Stimulated activated CD8-positive, alpha-beta memory T cell treated with anti-CD3 and anti-CD28 coated beads, Interleukin-4, amount 100 ng/mL, for 4 hours (primary cell): ENCODE results near the gene IL26.

Experiments
- DNase-seq, 2 donors: peaks; one replicate each; pipeline ENCODE4 v3.0.0-alpha.2; 2020; ENCODE audit warnings: low read depth in 2 of 2, low spot score in 1 of 2

The IL26 gene, protein sequence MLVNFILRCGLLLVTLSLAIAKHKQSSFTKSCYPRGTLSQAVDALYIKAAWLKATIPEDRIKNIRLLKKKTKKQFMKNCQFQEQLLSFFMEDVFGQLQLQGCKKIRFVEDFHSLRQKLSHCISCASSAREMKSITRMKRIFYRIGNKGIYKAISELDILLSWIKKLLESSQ

DNA sequence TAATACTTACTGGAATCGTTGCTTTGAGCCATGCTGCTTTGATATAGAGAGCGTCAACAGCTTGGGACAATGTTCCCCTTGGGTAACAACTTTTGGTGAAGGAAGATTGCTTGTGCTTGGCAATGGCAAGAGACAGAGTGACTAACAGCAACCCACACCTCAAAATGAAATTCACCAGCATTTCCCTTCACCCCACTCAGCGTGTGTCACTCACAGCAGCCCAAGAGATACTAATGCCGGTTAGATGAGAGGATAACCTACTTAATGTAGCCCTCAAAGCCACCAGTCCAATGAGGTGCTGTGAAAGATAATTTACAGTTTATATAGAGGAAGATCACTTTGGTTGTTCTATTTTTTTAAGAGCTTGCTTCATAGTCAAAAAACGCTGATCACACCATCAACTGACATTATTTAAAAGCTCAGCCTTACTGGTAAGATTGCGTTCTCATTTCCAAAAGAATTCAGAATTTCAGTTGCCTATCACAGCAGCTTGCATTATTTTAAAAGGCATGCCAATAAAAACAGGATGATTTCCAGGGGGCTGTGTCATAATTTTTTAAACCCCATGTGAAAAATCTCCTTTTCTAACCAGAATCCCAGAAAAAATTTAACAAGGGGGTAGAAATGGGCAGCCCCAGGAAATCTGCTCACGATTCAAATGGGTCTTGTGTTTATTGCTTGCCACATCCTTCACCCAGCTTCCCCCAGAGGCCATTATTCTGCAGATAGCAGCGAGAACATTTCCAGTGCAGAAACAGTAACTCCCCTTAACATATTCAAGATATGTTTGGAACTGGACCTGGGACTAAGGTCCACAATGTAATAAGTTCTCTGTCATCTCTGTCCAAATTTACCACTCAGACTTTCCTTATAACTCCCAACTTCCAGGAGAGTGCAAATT, at the start of gene IL26:
Gene IL26 (minus strand): TSS at position 235 of the 901 bp plus-strand sequence. CDS start 54 bp downstream, at position 181.
- DNase-seq = no peak

DNA sequence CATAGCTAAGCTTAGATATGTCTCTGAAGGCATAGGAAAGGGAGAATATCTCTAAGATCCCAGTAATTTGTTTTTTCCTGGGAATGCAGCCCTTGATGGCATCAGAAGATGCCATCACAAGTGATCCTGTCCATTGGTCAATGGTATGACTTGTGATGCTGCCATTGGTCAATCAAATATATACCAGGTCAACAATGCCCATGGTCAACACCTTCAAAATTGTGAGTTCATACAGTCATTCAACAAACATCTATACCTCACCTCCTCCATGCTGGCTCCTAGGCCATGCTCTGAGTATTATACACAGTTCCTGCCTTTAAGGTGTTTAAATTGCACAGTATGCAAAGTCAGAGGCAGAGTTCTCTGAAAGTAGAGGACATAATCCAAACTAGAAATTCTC, 47.1 kb upstream of the IL26 start:
- no peak for DNase-seq

DNA sequence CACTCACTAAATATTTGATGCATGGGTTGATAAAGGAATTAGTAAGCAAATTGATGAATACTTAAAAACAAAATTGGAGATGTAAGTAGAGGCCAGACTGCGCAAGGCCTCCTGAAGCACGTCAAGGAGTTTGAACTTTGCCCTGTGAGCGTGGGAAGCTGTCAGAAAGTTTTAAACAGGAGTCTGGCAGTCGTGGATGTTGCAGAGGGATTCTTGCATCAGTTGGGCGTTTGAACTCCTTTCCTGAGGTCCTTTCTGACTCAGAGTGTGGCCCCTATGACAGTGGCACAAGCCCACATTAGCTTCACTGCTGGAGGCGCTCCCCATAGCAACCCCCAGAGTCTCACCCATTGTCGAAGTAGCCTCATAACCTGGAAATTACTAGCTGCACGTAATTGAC, 45.7 kb upstream of the IL26 start:
- no peak for DNase-seq

DNA sequence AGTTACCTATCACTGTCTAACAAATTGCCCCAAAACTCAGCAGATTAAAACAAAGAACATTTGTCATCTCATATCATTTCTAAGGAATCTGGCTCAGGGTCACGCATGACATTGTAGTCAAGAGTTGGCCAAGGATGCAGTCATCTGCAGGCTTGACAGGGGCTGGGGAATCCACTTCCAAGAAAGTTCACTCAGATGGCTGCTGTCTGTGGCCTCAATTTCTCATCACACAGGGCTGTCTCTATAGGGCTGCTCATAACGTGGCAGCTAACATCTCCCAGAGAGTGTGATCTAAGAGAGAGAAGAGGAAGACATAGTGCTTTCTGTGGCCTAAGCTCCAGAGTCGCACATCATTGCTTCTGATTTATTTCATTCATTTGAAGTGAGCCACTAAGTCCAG, 44.7 kb upstream of the IL26 start:
- DNase-seq = no peak

DNA sequence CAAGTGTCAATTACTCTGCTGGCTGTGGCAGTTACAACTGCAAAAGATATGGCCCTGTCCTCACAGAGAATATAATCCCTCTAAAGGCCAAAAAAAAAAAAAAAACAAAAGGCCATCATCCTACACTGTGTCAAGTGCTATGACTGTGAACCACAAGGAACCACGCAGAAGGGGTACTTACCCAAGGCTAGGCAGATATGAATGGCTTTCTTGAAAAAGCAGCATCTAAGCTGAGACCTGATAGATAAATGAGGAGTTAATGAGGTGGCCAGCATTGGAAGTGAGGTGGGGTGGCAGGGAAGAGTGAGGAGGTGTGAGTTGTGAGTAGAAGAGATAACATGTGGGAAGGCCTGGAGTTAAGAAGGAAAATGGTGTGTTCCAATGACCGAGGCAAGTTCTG, 44.2 kb upstream of the IL26 start:
- no peak for DNase-seq

DNA sequence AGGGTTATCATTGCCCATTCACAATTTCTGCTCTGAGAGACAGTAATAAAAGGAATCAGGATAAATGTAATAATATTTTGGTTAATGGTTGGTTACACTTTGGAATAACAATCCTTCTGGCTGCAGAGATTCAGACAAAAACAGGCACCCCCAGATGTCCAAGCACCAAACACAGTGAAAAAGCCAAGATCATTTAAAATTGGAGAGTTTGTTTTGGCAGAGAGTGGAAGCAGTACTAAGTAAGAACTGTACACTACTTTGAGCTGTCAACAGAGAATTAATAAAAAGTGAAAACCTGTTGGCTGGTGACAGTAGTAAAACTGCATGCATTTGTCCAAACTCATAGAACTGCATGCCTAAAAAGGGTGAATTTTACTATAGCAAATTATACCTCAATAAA, 43.4 kb upstream of the IL26 start:
- no peak for DNase-seq

DNA sequence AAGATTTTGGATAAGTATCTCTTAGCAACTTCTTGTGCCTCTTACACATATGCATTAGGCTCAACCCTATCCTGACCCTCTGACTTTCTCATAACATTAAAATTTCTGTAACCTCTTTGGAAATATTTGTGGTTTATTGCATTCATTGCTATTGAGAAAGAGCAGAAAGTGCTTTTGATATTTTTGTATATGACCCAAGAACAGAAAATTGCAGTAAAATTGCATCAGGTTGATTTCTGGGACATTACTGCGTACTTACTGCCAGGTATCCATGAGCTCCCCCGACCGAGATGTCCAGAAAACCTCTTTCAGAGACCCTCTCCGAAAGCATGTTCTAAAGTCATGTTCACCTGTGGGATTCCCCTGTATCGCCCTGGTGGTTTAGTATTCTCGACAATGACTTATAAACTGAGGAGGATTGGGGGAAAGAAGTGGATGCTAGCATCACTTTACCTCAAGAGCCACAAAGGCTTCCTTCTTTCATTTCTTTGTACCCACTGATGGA, 42.3 kb upstream of the IL26 start:
- DNase-seq = no peak

DNA sequence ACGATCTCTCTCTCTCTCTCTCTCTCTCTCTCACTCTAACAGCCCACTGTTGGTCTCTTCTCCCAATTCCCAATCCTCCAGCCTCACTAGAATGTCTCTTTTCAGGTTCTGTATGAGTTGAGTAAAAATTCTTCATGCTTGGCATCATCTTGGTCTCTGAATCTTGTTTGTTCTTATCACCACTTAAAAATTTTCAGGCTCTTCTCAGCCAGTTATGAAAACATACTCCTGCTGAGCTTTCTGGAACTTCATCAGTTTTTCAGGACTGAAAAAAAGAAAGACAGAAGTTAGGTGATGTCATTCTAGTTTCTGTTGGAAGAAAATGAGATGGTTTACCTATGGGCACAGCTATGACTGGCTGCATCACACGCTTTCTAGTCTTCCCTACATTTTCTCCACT, 39.2 kb upstream of the IL26 start:
- DNase-seq = no peak

DNA sequence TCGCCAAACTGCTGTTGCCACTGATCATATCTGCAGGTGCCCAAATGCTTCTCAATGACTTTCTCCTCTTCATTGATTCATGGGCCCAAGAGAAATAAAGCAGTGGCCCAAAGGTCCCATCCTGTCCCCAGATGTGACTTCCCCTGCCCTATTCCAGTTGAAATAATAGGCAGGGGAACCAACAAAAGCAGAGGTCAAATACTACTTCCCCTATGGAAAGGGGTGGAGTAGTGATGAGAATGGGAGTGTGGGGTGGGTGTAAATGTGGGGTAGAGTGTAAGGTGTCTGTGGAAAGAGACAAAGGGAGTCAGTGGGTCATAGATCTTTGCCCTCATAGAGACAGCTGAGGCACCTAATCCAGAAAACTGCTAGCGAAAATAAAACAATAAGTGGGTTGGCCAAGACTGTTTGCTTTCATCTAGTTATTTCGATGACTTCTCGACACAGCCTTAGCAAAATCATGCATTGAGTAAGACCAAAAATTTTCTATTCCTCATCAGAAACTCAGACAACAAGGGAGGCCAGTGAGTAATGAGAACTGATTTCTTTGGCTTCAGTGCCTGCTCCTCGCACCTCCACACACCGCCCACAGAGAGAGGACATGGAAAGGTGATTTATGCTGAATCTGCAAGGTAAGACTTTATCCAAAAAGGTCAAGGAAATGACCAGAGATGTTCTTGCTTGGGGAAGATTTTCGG, 38.7 kb upstream of the IL26 start:
- DNase-seq = no peak

DNA sequence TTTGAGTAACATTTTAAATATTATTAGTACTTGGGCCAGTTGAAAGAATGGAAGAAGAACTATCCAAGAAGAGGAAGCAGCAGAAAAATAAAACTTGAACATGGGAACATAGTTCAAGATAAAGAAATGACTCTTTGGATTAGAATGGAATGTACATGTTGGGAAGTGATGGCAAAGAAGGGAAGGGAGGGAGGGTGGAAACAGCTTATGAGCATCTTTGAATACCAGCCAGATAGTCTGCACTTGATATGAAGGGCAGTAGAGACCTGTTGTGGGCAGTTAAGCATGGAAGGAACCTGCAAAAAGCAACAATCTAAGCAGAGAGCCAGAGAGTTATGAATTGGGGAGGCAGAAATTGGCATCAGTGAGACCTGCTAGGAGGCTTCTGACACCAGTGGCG, 37.8 kb upstream of the IL26 start:
- no peak for DNase-seq

DNA sequence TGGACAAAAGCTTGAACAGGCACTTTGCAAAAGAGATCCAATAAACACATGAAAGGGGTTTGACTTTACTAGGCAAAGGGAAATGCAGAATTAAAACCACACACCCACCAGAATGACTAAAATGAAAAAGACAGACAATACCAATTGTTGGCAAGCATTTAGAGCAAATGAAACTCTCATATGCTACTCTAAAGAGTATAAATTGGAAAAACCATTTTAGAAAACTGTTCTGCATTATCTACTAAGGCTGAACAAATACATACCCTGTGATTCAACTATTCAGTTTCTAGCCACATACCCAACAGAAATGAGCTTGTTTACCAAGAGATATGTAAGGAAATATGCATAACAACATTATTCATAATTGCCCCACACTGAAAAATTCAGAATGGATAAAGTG, 36.3 kb upstream of the IL26 start:
- DNase-seq = no peak

DNA sequence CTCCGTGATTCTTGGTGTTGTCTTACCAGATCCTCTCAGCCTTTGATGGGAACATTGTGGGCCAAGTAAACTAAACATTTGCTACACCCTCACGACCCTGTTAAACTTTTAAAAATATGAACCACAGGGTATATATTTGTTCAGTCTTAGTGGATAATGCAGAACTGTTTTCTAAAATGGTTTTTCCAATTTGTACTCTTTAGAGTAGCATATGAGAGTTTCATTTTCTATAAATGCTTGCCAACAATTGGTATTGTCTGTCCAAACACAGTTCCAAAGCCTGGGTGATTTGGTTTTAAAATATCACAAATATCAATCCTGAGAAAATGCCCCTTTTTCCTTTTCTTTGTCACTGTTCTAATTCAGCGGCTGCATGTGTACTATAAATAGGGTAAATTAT, 34.5 kb upstream of the IL26 start:
- no peak for DNase-seq

DNA sequence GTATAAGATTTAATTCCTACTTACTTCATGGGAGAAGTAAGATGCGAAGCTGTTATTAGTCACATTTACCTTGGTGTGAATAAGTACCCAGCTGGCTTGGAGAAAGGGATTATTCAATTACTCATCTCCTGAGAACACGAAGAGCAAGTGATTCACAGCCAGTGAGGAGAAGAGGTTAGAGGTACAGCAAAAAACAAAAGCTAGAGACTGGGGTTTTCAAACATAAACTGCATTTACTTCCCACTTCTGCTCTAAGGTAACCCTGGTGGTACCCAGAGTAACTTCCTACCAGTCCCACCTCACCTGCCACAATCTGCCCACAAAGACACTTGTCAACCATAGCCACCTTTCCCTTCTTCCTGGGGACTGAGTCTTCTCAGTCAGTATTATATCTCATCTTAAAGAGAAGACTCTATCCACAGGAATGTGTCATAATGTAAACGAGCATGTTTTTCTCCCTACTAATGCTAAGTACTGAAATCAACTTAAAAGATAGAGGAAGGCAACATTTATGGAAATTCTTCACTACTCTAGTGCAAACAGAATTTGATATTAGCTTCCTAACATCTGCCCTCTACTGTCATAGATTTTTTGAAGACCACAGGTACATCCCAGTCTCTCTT, 33.8 kb upstream of the IL26 start:
- no peak for DNase-seq

DNA sequence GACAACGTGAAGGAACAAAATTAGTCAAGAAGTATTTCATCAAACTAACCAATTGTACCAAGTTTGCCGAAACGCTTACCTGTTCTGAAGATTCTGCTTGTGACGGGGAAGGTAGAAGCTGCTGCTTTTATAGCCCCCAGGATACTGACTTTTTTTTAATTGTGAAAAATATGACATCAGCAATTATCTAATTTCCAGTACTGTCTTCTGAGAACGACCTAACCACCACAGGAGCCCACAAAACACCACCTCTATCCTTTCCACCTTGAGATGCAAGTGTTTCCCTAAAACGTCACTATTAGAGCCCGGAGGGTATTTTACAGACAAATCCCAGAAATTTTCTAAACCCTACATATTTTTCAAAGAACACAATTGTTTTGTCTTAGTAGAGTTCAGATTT, 27.9 kb upstream of the IL26 start, which contains the start of gene IL22:
Gene IL22 (minus strand): TSS at position 101 of the 400 bp plus-strand sequence. CDS start 156 bp downstream, outside the sequence.
- DNase-seq = no peak

DNA sequence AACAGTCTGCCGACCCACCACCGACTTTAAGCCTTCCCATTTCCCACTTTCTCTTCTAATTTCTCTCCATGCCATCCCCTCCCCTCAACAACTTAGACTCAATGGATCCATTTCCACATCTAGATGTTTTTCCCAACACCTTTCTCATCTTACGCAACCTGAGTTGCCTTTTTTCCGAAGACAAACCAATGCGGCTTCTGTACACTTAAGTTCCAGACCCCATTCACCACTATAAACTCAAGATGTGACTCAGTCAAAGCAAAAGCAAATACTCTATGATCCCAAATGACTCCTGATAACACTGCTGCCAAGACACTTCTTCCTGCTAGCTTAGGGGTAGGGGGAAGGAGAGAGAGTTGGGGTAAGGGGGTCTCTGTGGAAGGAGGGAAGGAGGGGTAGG, 26.5 kb upstream of the IL26 start:
- DNase-seq = no peak

DNA sequence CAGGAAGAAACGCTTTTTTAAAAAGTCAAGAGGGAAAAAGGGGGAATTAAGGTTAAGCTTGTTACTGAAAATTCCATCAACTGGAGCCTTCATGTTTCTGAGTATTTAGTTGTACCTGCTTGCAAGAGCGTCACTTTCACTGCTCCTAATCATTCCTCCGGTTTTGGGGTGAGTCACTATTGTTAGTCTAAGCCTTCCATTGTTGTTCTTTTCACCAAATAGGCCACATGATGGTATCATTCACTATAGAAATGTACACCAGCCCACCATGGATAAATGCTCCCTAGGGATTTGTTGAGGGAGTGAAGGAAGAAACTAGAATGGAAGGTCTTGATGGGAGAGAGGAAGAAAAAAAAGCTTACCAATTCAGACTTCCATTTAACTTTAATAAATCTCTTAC, 24.8 kb upstream of the IL26 start:
- no peak for DNase-seq

DNA sequence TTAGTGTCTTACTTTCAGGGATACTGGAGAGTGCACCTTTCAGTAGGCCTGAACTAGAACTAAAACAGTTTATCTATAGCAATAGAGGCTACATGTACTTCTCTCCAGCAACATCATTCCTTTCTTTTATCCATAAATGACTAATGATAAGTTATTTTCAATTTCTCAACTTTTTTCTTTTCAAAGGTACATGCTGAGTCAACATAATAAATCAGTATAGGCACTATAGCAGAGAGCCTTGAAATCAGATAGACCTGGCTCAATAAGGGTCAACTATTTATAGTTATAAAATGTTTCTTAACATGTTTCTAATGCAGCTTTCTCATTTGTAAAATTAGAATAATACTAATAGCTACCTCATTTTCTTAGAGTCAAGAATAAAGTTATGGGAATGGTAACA, 22.2 kb upstream of the IL26 start:
- DNase-seq = no peak

DNA sequence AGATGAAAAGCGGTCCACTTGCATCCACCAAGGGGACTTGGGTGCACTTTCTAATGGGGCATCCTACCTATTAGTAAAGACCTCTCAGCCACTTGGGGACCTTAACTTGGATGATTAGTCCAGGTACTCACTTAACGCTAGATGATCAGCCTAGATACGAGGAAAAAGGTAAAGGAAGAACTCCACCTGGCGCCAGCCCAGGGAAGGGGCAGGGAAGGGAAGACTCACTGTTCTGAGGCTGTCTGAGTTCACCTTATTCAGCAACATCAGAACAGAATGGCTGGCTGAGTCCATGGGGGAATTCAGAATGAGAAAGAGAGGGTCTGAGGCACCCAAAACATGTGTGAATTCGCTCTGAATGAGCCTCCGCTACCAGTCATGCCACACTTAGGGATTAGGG, 20.7 kb upstream of the IL26 start:
- DNase-seq = no peak

DNA sequence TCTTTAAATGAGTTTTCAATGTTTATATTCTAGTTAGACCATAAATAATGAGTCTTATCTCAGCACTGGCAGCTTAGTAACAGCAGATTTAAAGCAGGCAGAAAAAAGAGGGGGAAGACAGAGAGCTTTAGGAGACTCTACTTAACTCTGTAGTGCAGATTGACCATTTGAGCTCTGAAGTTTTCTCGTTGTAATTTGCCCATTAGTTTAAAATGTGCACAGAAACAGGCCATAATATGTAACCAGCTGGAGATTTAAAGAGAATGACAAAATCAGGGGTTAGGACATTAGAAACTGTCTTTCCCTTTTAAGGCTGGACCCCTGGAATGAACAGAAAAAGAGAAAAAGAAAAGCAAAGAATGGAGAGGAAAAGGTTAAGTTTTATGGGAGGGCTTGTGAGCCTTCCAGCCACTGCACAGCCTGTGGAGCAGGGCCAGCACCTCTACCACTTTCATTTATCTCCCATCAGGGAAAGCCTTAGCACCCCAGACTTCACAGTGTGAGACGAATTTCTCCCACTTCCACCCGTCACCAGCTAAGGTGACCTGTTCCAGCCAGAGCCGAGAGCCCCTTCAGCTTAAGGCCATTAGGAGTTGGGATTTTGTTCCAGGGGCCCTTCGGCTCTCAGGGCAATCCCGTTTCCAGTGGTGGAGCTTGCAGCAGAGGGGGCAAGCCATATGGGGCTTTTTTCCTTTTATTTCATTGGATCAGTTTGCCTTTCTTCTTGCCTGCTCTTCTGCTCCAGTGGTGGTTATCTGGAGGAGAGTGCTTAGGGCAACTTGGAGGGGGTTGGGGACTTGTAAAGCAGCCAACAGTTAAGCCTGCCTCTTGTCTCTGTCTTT, 19.8 kb upstream of the IL26 start:
- DNase-seq = no peak

DNA sequence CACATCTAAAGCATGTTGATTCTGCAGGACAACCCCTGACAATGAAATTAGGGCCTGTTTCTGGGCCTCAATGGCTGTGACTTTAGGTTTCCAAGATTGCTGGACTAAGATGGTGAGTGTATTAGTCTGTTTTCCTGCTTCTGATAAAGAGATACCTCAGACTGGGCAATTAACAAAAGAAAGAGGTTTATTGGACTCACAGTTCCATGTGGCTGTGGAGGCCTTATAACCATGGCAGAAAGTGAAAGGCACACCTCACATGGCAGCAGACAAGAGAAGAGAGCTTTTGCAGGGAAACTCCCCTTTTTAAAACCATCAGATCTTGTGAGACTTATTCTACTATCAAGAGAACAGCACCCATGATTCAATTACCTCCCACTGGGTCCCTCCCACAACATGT, 17.2 kb upstream of the IL26 start:
- DNase-seq = no peak

DNA sequence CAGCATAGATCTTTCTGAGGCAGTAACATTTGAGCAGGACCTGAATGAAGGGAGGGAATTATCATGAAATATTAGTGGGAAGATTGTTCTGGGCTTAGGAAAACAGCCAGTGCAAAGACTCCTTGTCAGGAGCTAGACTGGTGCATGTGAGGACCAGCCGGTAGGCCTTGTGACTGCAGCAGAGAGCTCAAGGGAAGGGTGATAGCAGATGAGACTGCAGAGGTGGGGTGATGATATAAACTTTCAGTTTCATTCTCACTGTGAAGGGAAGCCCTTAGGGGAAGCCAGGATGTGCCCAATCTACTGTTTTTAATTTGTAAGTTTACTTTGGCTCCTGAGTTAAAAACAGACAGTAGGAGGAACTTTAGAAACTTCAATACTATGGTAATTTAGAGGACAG, 15.4 kb upstream of the IL26 start:
- DNase-seq = peak in 1 of 2 donors; percentile 14
